Ovary (tissue), 9 donors: ENCODE results near the gene CADPS. TPM values are rescaled to one million over a fixed set of nuclear protein-coding genes. Genes with fewer than 3 reads are reported as not detected.

ENCODE experiments used
- DNase-seq, 5 donors: peaks; one replicate each; pipeline ENCODE4 v3.0.0-alpha.2; 2019 to 2020
- H3K27ac ChIP-seq, 2 donors: fragments of 200-600 bp; one replicate each; pipeline versions ENCODE4 v1.5.1 to v1.8.0; 2019 to 2022
- H3K27me3 ChIP-seq: fragments of 200-600 bp; one replicate; pipeline ENCODE4 v1.8.0; 2022
- H3K36me3 ChIP-seq: fragments of 200-600 bp; sonication (generic); one replicate; pipeline ENCODE4 v1.5.1; 2019
- H3K4me1 ChIP-seq: one replicate; pipeline ENCODE4 v1.8.1; 2013; ENCODE audit warnings: mild to moderate bottlenecking, moderate library complexity; ENCODE audit not compliant: insufficient read depth
- H3K4me3 ChIP-seq: fragments of 200-600 bp; sonication (generic); one replicate; pipeline ENCODE4 v1.5.1; 2017
- H3K9me3 ChIP-seq, 2 donors: fragments of 200-600 bp in 1 of 2; sonication (generic) in 1 of 2; one replicate each; pipeline versions ENCODE4 v1.5.1 to v1.8.1; 2013 to 2019; ENCODE audit warnings: mild to moderate bottlenecking in 1 of 2, moderate library complexity in 1 of 2
- EP300 ChIP-seq: sonication (generic); formaldehyde crosslinking; IDR thresholded peaks from one replicate; pipeline ENCODE4 v1.6.1; 2017; ENCODE audit warnings: antibody characterized with exemption
- POLR2A ChIP-seq: fragments of 450-650 bp; IDR thresholded peaks from one replicate; pipeline ENCODE4 v1.6.1; 2017; ENCODE audit warnings: antibody characterized with exemption, mild to moderate bottlenecking, moderate library complexity
- WGBS, 3 donors: extraction: QIAGEN DNeasy Blood & Tissue Kit in 1 of 3; methylation state at CpG; one replicate each; pipeline versions ENCODE4 v1.1.5 to v1.1.7; 2013 to 2017; 5-methylcytosine and 5-hydroxymethylcytosine counted together
- intact Hi-C, 4 donors: fragments of 100-400 bp; cut with DNase I; formaldehyde crosslinking; loops; one replicate each; pipeline versions ENCODE4 v1.11.0 to v1.15.1; 2022 to 2023
- polyA plus RNA-seq, 2 donors: library from polyadenylated mRNA; stranded (reverse); fragments of 200-250 nt in 1 of 2; fragments of 350-450 nt in 1 of 2; fragmentation: Illumina TruSeq in 1 of 2; extraction: RNeasy Lipid Tissue Mini Kit (QIAGEN cat#74804) in 1 of 2; gene quantifications; one replicate each; pipeline ENCODE4 v1.2.3, GENCODE V29; 2013 to 2014
- total RNA-seq, 7 donors: library from RNA; depleted of rRNA in 2 of 7; stranded (reverse); fragments of >200 nt in 2 of 7; fragmentation: NEBNext Ultra II Directional in 3 of 7; extraction: Animal tissue kit (Norgen Biotek cat#: 25700) in 3 of 7; gene quantifications; one replicate each; pipeline versions ENCODE4 v1.1.0 to v1.2.4, GENCODE V29; 2016 to 2023
- TF ChIP-seq, protein P1 (sequence below), 3 donors: fragments of 450-650 bp in 2 of 3; fragments of 200-600 bp in 1 of 3; IDR thresholded peaks; one replicate each; pipeline versions ENCODE4 v1.5.1 to v1.8.0; 2016 to 2022; ENCODE audit warnings: antibody characterized with exemption in 3 of 3, mild to moderate bottlenecking in 1 of 3
- donor health status: DM: no; HTN: no; CAD: no; lungs with moderate emphysema.
- donor health status: DM: no; HTN: no; CAD: no.
- donor health status: Bipolar disorder and iron deficiency.
- donor health status: DM: yes; HTN: yes; CAD: no.
- donor health status: DM: no; HTN: no; CAD: no.
- donor health status: DM: yes; HTN: yes; CAD: no.

CADPS gene
- total and polyA plus RNA-seq, 9 donors = 0.90 to 6.8 (median 2.8) TPM

DNA sequence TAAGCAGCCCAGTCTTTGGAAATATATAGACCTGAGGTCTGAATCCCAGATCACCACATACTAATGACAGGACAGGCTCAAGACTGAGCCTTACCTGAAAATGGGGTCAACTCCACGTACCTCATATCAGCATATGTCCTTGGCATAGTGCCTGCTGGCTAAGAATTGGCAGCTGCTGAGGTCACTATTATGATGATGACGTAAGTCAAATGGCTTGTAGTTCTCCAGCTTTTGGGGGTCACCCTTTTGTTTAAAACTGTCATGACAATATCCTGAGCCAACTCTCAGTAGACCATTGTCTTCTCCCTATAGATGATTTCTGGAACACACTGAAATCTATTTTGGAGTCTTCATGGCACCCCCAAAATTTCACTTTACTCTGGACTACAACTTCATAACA, 16.8 kb upstream of the CADPS start:
- TF ChIP-seq POLR2A (no peak), EP300 (no peak)
- TF ChIP-seq, protein P1, sequence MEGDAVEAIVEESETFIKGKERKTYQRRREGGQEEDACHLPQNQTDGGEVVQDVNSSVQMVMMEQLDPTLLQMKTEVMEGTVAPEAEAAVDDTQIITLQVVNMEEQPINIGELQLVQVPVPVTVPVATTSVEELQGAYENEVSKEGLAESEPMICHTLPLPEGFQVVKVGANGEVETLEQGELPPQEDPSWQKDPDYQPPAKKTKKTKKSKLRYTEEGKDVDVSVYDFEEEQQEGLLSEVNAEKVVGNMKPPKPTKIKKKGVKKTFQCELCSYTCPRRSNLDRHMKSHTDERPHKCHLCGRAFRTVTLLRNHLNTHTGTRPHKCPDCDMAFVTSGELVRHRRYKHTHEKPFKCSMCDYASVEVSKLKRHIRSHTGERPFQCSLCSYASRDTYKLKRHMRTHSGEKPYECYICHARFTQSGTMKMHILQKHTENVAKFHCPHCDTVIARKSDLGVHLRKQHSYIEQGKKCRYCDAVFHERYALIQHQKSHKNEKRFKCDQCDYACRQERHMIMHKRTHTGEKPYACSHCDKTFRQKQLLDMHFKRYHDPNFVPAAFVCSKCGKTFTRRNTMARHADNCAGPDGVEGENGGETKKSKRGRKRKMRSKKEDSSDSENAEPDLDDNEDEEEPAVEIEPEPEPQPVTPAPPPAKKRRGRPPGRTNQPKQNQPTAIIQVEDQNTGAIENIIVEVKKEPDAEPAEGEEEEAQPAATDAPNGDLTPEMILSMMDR (IDR thresholded peaks at IDR 0.05) = no peak
- WGBS, 3 donors = 37 to 56% (median 51%) methylated on average over 2 of the region's 2 CpGs

DNA sequence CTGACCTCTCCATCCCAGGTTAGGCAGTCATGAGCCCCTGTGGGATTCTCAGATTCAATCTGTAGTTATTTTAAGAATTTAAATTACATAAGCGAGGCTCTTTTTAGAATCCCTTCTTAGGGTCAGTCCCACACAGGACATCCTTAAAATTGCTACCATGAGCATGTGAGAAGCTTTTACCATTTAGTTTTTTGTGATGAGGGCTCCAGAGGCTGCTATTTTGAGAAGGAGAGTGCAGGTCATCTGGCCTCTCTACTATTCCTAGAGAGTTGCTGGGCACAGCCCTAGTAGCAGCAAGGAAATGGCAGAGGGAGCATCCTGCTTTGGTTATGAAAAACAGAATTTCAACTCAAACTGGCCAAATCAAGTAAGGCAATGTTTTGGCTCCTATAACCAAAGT, 13.6 kb upstream of the CADPS start:
- TF ChIP-seq POLR2A (no peak), EP300 (no peak)
- TF ChIP-seq, protein P1 (IDR thresholded peaks at IDR 0.05) = no peak
- intact Hi-C loops = no loop called here

More for the DNA sequence above, 16.8 kb upstream of the CADPS start:
- Histone ChIP-seq H3K4me3 (no peak overlapping the region), H3K9me3 (no peaks in the 10 kb centered on the region), H3K36me3 (no peaks in the 10 kb centered on the region), H3K27ac (no peak overlapping the region), H3K27me3 (no peaks in the 10 kb centered on the region), H3K4me1 (no peaks in the 10 kb centered on the region)
- intact Hi-C loops = no loop called here
- DNase-seq = no peak

DNA sequence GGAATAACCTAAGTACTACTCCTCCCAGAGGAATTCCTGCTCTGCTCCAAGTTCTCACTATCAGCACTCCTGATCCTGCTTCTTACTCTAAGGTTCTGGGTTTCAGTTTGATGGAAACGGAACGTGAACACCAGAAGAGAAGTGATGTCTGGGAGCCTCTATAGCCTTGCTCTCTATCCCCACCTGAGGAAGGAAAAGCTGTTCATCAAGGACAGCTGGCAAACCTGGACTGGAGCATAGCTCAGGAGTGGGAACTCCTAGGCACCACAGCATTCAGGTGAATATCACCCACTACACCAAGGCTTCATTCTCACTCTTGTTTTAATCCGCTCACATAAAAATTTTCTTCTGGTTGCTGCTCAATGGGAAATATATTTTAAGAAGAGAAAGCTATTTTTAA, 13.0 kb upstream of the CADPS start:
- H3K36me3 ChIP-seq = no peaks in the 10 kb centered on the region
- intact Hi-C loops = no loop called here
- 37 to 53% (median 51%) methylated on average over 3 of the region's 3 CpGs for WGBS, 3 donors

More for the DNA sequence above, 13.6 kb upstream of the CADPS start:
- Histone ChIP-seq H3K27me3 (no peaks in the 10 kb centered on the region), H3K4me3 (no peak overlapping the region), H3K27ac (no peak overlapping the region), H3K36me3 (no peaks in the 10 kb centered on the region), H3K9me3 (no peaks in the 10 kb centered on the region), H3K4me1 (no peaks in the 10 kb centered on the region)
- WGBS, 3 donors = 61 to 86% (median 76%) methylated on average over 1 of the region's 1 CpG
- no peak for DNase-seq

DNA sequence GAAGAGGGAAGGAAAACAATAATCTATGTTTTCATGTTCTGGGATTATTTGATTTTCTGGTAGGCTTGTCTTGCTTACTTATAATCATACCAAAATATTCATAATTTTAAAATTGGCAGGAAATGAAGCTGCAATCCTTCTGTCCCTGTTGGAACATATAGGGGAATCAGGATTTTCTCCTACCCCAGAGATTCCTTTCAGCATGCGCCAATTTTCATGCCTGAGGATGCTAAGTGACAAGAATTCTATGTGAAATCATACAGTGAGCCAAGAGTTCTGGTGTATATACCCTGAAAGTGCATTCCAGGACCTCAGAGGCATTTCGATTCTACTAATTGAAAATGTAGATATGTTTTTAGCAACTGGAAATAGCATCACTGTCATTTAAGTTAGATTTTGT, 9.9 kb upstream of the CADPS start:
- no peak overlapping the region for H3K4me3 ChIP-seq
- TF ChIP-seq POLR2A (no peak), EP300 (no peak)
- TF ChIP-seq, protein P1 (IDR thresholded peaks at IDR 0.05) = no peak
- no peaks in the 10 kb centered on the region for H3K9me3 ChIP-seq
- WGBS, 3 donors = 14 to 43% (median 21%) methylated on average over 2 of the region's 2 CpGs
- no peak overlapping the region for H3K27ac ChIP-seq
- intact Hi-C loops = no loop called here
- no peaks in the 10 kb centered on the region for H3K27me3 ChIP-seq
- H3K36me3 ChIP-seq = no peaks in the 10 kb centered on the region
- no peak for DNase-seq
- no peaks in the 10 kb centered on the region for H3K4me1 ChIP-seq

More for the DNA sequence above, 13.0 kb upstream of the CADPS start:
- no peak for DNase-seq
- Histone ChIP-seq H3K27me3 (no peaks in the 10 kb centered on the region), H3K4me1 (no peaks in the 10 kb centered on the region), H3K27ac (no peak overlapping the region), H3K9me3 (no peaks in the 10 kb centered on the region), H3K4me3 (no peak overlapping the region)
- TF ChIP-seq EP300 = no peak
- TF ChIP-seq, protein P1 (IDR thresholded peaks at IDR 0.05) = no peak
- TF ChIP-seq POLR2A = no peak
